SU-DHL-6 (cell line): Measurements from ENCODE around the gene CCDC187.

ENCODE experiments used
- CTCF ChIP-seq: fragments of 200-600 bp; sonication (generic); IDR thresholded peaks from one replicate; pipeline ENCODE4 v1.5.1; 2017; ENCODE audit warnings: antibody characterized with exemption, mild to moderate bottlenecking, low read length, moderate library complexity; ENCODE audit not compliant: insufficient read depth, poor library complexity, severe bottlenecking
- EZH2phosphoT487 ChIP-seq: fragments of 200-600 bp; sonication (generic), shearing (Covaris generic); conservative IDR thresholded peaks from 2 replicates; pipeline ENCODE4 v1.6.1; 2018; ENCODE audit warnings: mild to moderate bottlenecking, antibody characterized with exemption, low read length, moderate library complexity, mixed read lengths

GRCh38 chr9:136244969-136245218 lies 59.0 kb downstream of the CCDC187 start:
- TF ChIP-seq CTCF (no peak), EZH2phosphoT487 (no peak)
